Endometrial microvascular endothelial cells (primary cell): ENCODE results near the gene TAS2R31. TPM values are rescaled to one million over a fixed set of nuclear protein-coding genes. Genes with fewer than 3 reads are reported as not detected.

Experiments used
- in situ Hi-C: cut with HindIII; loops from 2 replicates; pipeline ENCODE4 v1.10.0; 2017; ENCODE audit warnings: low sequenced_read_pairs, low pct_unique_long_range_greater_than_20kb; ENCODE audit errors: inconsistent ontology term
- total RNA-seq: library from RNA; depleted of rRNA; stranded (reverse); fragments of >200 nt; gene quantifications from one replicate; pipeline ENCODE4 v1.2.3, GENCODE V29; 2015; ENCODE audit errors: inconsistent ontology term

Gene TAS2R31
- total RNA-seq, 1 donor from 2014 or later: not detected

DNA sequence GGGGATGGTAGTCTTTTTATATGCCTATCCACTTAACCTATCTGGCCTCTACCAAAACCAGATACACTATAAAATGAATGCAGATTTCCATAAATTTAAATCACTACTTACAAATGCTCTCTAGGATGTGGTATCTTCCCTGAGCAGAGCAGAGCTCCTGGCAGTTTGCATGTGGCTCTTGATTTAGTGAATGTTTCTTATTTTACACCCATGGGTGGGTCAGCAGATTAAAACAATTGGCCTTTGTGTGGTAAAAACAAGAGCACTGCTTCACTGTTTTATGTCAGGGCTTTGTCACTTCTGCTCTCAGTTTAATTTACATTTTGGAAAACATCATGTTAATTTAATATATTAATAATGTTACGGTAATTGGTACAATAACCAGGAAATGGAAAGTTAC lies 14.3 kb downstream of the TAS2R31 start:
- in situ Hi-C loops: loop anchor here (10.0 kb wide), 1 partner anchor 58 kb away; no protein-coding TSS in a partner anchor

GRCh38 chr12:11015775-11016430 lies 15.3 kb downstream of the TAS2R31 start:
- in situ Hi-C loops: loop anchor here (10.0 kb wide), 1 partner anchor 59 kb away; no protein-coding TSS in a partner anchor

GRCh38 chr12:11014234-11014633 lies 17.0 kb downstream of the TAS2R31 start:
- in situ Hi-C loops: loop anchor here (10.0 kb wide), 1 partner anchor 61 kb away; no protein-coding TSS in a partner anchor

- in situ Hi-C loops: no loop called here
Observed at GRCh38 chr12:11007608-11008007, 23.6 kb downstream of the TAS2R31 start.

- in situ Hi-C loops: no loop called here
Observed at GRCh38 chr12:10998204-10998603, 33.0 kb downstream of the TAS2R31 start, which contains the start of gene TAS2R20. Gene TAS2R20, minus strand, starts transcription at chr12:10998304. Its CDS starts 429 bp downstream, at chr12:10997875.

GRCh38 chr12:10994307-10994706 lies 36.9 kb downstream of the TAS2R31 start:
- in situ Hi-C loops: no loop called here

DNA sequence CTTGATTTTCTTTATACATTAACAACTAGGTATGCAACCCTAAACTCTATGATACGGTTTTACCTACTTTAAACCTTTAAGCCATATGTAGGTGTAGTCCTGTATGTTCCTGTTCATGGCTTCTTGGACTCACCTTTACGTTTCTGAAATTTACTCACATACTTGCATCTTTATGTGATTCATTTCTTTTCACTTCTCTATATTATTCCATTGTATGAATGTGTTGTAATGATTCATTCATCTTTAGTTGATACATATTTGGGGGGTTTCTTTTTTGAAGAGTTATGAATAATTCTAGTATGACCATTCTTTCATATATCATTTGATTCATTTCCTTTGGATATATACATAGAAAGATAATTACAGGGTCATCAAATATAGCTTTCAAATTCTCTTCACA lies 42.1 kb downstream of the TAS2R31 start:
- in situ Hi-C loops: no loop called here

DNA sequence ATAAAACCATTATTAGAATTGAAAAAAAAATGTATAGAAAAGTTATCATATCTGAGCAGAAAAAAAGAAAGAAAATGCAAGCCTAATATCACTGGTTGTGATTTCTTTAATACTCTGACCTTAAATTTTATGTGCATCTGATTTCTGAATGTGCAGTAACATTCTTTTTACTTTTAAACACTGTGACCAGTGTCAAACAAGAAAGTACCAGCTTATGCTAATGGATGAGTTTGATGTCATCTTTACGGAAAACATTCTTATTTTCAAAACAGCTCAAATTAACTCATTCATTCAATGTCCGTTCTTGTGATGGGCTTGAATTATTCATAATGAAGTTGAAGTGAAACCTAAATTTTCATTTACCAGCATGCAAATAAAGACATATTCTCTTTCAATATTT lies 44.4 kb downstream of the TAS2R31 start, which contains the start of gene TAS2R50:
Gene TAS2R50 (minus strand): TSS at position 101 of the 400 bp plus-strand sequence. CDS start 52 bp downstream, at position 49.
- in situ Hi-C loops: no loop called here

DNA sequence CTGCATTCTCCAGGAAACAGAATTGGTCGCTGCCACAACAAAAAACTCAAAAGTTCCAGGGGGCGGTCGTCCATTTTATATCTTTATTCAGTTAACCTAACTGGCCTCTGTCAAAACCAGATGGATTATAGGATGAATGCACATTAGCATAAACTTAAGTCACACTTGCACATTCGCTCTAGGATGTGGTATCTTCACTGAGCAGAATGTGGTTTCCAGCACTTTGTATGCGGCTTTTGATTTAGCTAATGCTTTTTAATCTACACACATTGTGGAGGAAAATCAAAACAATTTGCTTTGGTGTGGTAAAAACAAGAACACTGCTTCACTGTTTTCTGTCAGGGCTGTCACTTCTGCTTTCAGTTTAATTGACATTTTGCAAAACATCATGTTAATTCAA lies 49.0 kb downstream of the TAS2R31 start:
- in situ Hi-C loops: no loop called here

Other genes starting within 250 kb of the TAS2R31 start
- not detected for gene TAS2R7, start 228.8 kb downstream of the TAS2R31 start, total RNA-seq
- not detected for gene TAS2R8, start 224.1 kb downstream of the TAS2R31 start, total RNA-seq
- gene TAS2R9, start 221.2 kb downstream of the TAS2R31 start, total RNA-seq: not detected
- gene TAS2R10, start 205.0 kb downstream of the TAS2R31 start, total RNA-seq: not detected
- not detected for gene PRR4, start 181.9 kb downstream of the TAS2R31 start, total RNA-seq
- 11.5 TPM for gene PRH1, start 147.2 kb downstream of the TAS2R31 start, total RNA-seq
- 0.09 TPM for gene TAS2R13, start 121.8 kb downstream of the TAS2R31 start, total RNA-seq
- not detected for gene PRH2, start 102.2 kb downstream of the TAS2R31 start, total RNA-seq
- gene TAS2R14, start 92.1 kb downstream of the TAS2R31 start, total RNA-seq: 0.09 TPM
- 0.09 TPM for gene TAS2R50, start 44.5 kb downstream of the TAS2R31 start, total RNA-seq
- 0.65 TPM for gene TAS2R20, start 33.1 kb downstream of the TAS2R31 start, total RNA-seq
- 0.19 TPM for gene TAS2R19, start 8.8 kb downstream of the TAS2R31 start, total RNA-seq
- 0.46 TPM for gene TAS2R46, start 30.9 kb upstream of the TAS2R31 start, total RNA-seq
- gene TAS2R43, start 60.9 kb upstream of the TAS2R31 start, total RNA-seq: not detected
- 0.56 TPM for gene TAS2R30, start 103.2 kb upstream of the TAS2R31 start, total RNA-seq
- 6.3 TPM for gene SMIM10L1, start 139.8 kb upstream of the TAS2R31 start, total RNA-seq
- not detected for gene TAS2R42, start 155.5 kb upstream of the TAS2R31 start, total RNA-seq
- not detected for gene PRB3, start 238.3 kb upstream of the TAS2R31 start, total RNA-seq